NCI-H2227 treated with DMSO at 0.1 percent for 48 hours (cell line): ENCODE measurements around the gene NMRK1.

Source experiments
- DNase-seq: peaks from one replicate; lab custom pipeline; 2025; lab: John Stamatoyannopoulos, UW

NMRK1 gene

DNA sequence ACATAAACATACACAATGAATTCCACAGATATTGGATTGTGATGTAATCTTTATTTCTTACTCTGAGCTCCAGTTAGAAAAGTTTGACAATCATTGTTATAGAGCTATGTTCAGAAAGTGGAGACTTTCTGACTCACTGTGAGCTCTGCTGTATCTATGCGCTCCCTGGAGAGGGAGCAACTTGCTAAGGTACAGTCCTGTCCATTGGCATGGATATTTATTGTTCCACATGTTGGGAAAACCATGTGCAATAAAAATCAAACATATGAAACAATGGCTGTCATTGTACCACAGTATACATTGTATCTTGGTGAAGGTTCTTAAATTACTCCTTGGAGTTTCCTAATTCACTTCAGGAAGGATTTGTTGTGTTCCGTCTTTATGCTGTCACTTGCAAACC is 26.8 kb downstream of the NMRK1 start:
- no peak for DNase-seq

DNA sequence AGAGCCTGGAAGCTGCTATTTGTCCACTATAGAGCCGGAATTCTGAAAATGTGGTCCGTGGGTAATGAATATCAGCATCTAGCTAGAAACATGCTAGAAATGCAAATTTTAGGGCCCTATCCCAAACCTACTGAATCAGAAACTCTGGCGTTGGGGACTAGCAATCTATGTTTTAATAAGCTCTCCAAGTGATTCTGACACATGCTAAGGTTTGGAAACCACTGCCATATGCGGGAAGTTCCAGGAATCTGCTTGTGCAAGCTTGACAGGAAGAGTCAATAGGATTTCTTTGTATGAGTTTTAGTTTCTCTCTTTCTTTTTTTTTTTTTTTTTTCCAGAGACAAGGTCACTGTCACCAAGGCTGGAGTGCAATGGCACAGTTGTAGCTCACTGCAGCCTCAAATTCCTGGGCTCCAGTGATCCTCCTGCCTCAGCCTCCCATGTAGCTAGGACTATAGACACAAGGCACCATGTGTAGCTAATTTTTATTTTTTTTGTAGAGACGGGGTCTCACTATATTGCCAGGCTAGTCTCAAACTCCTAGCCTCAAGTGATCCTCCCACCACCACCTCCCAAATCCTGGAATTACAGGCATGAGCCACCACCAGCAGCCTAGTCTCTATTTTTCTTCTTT is 33.5 kb downstream of the NMRK1 start:
- DNase-seq, result no peak

DNA sequence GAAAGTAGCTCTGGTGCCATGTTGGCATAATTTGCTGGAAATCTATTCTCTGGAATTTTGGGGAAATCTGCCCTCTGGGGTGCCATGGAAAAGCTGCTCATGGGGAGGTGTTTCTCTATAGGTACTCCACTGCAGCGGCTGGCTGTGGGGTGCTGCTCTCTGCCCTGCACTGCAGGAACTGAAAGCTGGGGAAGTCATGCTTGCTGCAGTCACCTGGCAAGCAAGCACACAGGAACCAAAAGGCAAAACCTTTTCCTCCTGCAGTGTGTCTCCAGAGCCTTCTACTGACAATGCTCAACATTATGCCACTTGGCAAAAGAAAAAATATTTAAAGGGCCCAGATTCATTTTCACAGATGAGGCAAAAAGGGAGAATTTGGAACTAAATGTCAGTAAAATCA is 34.1 kb downstream of the NMRK1 start:
- no peak for DNase-seq

DNA sequence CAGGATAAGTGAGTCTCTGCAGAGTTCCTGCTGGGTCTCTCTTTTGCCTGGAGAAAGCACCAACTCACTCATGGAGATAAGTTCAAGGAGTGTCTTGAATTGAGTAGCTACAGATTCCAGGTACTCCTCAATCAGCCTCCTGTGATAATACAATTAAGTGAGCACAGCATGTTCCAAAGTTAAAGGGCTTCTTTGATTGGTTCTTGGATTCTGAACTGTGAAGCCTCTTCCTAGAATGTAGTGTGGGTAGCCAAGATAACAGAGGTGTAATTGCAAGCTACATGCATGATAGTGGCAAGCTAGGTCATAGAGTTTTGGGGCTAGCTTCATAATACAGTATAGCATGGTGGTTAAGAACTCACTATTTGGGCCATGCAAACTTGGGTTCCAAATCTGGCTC is 36.7 kb downstream of the NMRK1 start:
- no peak for DNase-seq

DNA sequence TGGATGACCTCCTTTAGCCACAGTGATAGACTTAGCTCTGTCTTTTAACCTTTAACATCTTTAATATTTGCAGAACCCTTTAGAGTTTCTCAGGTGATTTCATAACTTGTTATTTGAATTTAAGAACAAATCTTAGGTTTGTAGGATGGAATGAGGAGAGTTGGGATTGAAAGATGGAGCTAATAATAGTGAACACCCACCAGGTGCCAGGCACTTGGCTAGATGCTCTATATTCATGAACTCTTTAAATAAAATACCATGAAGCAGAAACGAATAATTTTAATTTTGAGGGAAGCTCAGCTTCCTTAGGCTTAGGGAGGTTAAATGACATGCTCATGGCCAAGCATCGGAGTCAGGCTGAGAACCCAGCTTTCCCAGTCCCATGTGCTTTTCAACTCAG is 40.4 kb downstream of the NMRK1 start:
- no peak for DNase-seq

DNA sequence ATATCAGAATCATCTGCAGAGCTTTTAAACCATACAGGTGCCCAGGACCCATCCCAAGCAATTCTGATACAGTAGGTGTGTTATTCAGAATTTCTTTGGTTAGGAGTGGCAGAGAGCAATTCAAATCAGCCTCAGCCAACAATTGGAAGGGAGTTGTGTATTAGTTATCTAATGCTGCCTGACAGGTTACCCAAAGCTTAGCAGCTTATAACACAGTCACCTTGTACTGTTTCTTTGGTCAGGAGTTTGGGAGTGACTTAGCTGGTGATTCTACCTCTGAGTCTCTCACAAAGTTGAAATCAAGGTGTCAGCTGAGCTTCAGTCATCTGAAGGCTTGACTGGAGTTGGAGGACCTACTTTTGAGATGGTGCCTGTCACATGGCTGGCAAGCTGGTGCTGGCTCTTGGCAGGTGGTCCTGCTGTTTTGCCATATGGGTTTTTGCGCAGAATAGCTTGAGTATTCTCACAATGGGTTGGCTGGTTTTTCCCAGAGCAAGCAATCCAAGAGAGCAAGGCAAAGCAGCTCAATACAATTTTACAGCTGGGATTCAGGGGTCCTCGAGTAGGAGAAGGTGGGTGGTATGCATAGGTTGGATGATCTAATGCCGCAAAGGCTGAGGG is 41.1 kb downstream of the NMRK1 start:
- DNase-seq, result no peak

DNA sequence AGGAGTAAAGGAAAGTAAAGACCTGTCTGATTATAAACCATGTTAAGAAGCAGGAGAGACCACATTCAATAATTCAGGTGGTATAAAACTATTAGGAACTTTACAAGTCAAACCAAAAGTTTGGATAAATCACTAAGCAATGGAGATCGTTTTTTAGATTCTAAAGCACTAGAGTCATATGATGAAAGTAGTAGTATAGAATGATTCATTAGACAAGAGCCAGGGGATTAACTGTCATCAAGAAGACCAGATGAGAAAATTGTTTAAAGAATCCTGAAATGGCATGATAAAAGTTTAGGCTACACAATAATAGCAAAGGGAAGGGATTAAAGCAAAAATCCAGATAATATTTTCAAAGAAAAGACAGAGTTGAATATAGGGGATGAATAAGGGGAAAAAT is 46.9 kb downstream of the NMRK1 start:
- DNase-seq, result no peak

DNA sequence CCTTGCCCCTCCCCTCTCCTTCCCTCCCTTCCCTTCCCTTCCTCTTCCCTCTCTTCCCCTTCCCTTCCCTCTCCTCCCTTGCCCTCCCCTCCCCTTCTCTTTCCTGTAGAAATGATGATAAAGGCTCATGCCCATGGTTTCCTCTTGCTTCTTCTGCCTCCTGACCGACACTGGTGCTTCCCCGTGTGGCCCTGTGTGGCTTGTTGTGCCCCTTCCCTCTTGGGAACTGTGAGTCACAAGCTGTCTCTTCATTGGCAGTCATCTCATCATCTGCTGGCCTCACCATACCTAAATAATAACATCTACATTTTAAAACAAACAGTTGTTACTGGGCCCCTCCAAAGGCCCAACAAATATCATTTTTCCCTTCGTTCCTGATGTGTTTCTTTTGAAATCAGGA is 48.2 kb downstream of the NMRK1 start:
- DNase-seq, result no peak

DNA sequence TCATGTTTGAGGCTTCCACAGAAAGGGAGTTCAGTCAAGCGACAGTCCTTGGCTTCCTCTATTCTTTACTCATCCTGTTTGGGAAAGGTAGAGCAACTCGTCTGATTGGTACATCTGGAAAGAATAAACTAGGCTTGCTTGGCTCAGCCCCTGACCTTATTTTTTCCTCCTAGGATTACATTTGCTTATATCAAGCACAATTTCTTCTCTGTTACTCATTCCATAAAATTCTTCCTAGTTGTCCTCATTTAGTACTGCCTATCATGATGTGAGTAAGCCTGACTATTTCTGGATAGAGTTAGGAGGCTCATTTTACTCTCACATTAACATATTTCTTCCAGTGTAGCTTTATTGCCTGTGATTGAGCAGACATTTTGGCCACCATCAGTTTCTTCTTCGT is 48.9 kb downstream of the NMRK1 start:
- no peak for DNase-seq

DNA sequence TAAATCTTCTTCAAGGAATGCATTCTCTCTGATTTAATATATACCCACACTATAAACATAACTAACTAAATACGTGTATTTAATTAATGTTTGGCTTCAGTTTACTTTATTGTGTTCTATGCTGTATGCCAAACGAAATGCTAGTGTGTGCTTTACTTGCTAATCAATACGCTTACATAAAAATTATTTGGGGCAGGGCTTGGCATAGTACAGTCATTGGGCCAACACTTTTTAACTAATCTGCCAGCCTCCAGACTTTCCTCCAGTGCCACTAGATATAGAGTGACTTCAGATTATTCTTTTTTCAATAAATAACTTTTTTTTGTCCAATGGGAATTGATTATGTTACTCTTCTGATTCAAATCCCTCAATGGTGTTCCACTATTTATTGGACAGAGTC is 51.2 kb downstream of the NMRK1 start:
- no peak for DNase-seq

DNA sequence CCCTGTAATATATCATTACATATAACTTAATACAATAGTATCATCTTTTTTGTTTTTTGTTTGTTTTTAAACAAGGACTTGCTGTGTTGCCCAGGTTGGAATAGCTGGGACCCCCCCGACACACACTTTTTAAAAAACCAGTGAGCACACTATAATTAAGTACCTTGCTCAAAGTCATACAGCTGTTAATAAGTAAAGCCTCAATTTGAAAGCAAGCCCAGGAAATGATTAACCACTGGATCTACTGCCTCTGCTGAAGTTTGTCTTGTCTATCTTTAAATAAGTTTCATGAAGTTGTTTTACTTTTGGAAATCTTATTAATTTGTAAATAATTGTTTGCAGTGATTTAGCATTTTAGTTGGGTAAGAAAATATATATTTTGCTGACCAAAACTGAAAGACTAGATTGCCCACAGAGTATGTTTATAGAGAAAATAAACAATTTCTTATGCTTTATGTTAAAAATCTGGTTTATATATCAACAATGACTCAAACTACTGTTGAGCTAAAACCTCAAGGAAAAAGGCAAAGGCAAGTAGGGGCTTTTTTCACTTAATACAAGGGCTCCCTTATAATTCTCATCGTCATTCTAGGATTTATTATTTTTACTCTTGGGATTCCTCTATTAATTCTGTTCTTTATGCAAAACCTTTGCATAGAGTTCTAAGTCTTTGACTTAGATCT is 54.0 kb downstream of the NMRK1 start:
- DNase-seq, result no peak

DNA sequence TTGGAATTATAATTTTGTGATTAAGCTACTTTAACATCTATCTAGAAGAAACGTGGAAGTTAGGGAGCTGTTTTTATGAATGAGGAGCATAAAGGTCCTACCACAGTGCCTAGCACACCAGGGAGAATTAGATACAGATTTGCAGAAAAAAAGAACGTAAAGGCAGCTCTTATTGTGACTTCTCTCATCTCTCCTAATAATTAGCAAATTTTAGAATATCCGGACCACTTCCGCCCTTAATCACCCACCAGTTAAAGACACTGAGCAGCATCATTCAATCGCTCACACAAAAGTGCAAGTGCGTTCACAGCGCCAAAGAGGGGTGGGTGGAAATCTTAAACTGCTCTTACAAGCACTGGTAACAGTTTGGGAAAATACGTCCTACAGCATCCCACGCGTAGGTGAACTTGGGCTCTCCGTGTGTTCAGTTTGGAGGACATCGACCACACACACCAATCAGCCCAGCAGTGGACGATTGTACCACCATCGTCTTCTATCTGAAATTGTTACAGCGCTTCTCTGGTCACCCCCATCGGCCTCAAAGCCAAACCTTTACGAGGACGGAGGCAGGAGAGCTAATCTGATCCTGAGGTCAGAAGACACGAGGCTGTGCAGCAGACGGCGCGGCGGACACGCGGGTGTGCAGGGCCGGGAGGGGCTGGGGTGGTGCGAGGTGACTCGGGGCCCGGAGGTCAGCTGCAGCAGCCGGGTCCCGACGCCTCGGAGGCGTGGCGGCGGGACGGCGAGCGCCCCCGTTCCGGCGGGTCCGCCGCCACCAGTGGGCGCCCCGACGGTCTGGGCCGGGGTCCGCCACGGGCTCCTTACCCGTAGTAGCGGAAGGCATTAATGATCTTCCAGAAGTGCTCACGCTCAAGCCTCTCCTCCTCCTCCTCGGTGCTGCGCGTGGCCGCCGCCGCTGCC is 60.5 kb downstream of the NMRK1 start:
- no peak for DNase-seq

DNA sequence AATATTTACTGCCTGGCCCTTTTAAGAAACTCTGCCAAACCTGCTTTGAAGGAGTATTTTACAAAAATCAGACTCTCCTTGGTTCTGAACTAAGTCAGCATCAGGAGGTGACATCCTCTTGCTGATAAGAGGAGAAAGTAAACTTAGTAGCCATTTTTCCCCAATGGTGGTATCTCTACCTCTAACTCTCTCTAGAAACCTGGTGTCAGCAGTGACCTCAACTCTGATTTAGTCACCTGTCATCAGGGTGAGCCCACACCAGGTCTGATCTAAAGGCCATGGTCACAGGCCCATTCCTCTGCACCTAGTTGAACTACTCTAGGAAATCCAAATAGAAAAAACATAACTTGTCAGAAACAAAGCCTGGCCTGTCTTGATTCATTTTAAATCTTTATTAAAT is 64.1 kb downstream of the NMRK1 start:
- no peak for DNase-seq

DNA sequence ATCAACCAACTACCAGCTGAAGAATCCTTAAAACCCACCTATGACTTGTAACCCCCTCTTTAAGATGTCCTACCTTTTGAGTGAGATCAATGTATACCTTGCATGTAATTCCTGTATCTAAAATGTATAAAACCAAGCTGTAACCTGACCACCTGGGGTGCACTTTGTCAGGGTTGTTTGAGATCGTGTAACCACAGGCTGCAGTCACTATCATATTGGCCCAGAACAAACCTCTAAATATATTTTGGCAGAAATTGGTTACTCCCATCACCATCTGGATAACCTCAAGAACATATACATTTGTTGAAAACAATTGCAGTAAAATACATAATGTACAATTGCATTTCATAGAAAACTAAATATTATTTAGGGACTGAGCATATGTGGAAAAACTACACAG is 68.3 kb downstream of the NMRK1 start:
- DNase-seq, result no peak

DNA sequence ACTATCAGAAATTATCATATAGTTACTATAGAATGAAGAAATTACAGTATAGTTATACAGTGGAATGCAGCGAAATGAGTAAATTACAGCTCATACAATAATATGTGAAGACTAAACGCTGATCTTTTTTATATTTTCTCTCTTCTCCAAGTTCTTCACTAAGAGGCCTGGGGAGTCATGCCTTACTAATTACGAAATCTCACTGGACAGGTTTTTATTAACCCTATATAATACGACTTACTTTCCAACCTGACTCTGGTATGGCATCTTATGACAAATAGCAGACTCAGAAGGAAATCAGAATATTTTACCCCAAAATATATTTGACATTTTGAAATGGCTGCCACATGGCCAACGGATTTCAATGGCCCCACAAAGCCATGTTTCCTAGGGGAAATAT is 68.9 kb downstream of the NMRK1 start:
- DNase-seq, result no peak

DNA sequence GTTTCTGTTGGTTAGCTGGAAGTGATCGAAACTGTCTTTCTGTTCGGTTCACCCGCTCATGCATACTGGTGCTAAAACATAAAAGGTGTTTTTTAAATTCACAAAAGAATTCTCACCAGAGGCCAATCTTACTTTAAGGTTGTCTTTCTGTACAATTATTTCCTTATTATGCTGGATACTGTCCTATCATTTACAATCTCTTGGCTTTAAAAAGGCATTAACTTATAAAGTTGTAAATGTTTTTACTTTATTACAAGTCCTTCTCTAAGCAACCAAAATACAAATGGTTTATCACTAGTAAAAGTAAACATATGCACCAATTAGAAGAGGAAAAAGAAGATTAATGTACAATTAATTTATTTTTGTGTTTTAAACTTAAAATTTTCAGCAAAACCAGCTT is 70.6 kb downstream of the NMRK1 start:
- no peak for DNase-seq

DNA sequence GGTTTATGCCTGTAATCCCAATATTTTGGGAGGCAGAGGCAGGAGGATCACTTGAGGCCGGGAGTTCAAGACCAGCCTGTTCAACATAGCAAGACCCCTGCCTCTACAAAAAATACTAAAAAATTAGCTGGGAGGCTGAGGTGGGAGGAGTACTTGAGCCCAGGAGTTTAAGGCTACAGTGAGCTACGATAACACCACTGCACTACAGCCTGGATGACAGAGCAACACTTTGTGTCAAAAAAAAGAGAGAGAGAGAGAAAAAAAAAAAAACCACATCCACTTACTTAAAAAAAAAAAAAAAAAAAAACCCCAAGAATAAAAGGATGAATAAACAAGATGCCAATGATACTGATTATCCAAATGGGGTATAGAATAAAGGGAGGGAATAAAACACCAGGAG is 74.2 kb downstream of the NMRK1 start:
- no peak for DNase-seq
